NCI-H345 treated with DMSO at 0.1 percent for 48 hours (cell line): Measurements from ENCODE around the gene KPNA1.

Experiments used
- DNase-seq: peaks from one replicate; lab custom pipeline; 2025; ENCODE audit not compliant: unreplicated experiment; lab: John Stamatoyannopoulos, UW

The KPNA1 gene

DNA sequence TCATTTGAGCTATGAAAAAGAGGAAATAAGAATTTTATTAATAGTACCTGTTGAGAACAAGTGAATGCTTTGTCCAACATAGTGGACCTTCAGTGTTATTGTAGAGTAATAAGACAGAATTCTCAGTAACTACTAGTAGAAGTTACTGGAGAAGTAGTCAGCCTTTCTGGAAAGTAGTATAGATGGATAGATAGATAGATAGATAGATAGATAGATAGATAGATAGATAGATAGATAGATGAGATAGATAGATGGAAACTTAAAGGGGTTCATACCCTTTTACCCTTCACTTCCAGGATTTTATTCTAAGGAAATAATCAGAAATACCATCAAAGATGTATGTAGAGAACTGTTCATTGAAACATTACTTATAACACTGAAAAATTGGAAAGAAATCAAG, 125.5 kb downstream of the KPNA1 start:
- DNase-seq, result no peak

DNA sequence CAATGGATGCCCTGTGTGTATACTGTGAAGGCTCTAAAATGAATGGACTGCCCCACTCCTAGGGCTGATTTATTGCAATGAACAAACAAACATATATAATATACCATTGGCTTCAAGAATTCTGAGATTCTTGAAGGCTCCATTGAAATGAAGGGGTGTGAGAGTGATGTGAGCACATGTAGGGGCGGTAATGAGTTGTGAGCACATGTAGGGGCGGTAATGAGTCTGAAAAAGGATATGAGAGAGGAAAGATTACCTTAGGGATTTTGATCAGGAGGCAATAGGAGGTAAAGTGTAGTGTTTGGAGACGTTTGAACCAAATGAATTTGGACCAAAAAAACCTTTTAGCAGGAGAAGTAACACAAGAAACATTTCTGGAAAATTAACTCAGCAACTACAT, 127.0 kb downstream of the KPNA1 start:
- DNase-seq, result no peak

DNA sequence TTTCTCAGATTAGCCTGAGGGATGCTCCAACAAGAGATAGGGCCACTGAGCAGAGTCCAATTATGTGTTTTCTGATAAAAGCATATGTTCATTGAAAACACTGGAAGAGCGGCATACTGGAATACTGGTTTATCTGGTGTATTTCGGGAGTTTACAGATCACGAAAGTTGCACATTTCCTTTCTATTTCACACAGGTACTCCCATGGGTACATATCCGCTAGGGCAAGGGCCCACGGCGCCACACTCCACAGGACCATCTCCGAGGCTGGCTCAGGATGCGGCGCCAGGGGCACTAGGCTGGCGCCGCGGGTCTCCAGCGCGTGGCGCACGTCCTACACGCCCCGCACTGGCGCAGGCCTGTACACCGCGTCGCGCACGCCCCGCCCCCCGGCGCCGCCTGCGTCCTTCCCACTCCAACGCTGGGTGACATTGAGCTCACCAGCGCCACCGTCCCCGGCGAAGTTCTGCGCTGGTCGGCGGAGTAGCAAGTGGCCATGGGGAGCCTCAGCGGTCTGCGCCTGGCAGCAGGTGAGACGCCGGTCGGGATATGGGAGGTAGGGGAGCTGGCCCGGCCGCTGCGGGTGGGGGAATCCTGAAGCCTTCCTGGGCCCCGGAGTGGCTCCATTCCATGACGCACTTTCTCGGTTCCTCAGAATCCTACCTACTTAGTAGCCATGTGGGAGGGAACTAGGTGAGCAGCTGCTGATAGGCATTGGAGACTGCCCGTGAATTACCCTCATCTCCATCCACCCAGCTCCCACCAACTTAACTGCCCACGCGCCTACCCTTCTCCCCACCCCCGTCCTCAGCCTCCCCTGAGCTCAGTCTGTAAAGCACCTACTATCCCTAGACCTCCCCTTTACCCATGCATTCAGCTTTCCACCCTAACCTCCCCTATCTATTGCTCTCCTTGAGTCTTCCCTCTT, 130.7 kb downstream of the KPNA1 start, which contains the start of gene FAM162A:
FAM162A (plus strand) TSS at position 412 of the 927 bp plus-strand sequence; CDS start at position 496, 84 bp downstream.
- peak; percentile 74 for DNase-seq

- peak; percentile 68 for DNase-seq
Measured at GRCh38 chr3:122382888-122383666, 131.7 kb downstream of the KPNA1 start, which contains the start of gene MIX23. Gene MIX23 (minus strand): TSS chr3:122383231. CDS start chr3:122383224, 7 bp downstream.

DNA sequence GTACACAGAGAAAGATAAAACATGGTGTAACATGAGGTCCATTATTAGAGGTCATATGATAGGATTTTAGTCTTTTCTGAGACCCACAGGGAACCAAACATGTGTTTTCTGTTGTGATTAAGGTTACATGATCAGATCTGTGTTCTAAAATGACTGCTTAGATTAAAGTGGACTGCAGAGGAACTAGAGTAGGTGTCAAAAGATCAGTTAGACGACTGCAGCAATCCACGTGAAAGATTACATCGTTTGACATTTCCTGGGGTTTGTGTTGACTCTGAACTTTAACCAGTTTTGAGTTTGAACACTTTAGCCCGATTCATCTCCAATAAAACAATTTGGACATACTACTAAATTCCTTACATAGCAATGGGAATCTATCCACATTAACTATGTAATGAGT, 136.8 kb downstream of the KPNA1 start:
- no peak for DNase-seq

GRCh38 chr3:122374034-122374433, 140.7 kb downstream of the KPNA1 start:
- DNase-seq, result no peak
